ENCODE measurements around the gene SRP14.

The SRP14 gene

DNA sequence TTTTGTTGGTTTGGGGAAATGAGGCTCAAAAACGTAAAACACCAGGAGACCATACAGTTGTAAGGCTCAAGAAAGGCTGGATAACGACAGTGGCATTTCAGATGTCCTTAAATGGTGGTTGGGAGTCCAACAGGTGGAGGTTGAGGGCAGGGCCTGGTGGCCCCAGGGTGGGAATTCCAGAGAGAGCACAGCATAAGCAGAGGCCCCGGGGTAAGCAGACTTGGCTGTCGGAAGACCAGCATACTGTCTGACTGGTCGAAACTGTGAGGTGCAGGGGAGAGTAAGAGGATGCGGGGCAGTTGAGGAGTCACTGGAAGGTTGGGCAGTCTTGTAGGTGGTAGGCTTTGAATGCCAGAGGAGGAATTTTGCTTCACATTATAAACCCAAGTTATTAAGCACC lies 48.3 kb downstream of the SRP14 start:
- DNase-seq (ENCODE audit: extremely low read depth in 1 of 2, low read depth in 1 of 2) = no peak

DNA sequence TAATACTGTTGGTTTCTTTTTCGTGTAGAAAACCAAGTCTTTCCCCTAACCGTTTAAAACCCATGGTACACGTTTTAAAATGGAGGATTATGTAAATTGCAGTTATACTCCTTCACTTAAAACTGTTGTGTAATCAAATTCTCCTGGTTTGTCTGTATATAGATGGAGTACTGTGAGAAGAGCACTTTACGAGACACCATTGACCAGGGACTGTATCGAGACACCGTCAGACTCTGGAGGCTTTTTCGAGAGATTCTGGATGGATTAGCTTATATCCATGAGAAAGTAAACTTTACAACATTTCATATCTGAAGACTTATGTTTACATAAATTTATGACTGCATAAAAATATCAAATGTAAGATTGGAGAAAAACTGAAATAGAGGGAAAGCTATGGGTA lies 51.2 kb downstream of the SRP14 start:
- no peak for DNase-seq (ENCODE audit: extremely low read depth in 1 of 2, low read depth in 1 of 2)
